A549 (cell line): ENCODE measurements around the gene ARHGEF19.

Experiments used
- BHLHE40 ChIP-seq: IDR thresholded peaks from 2 replicates; pipeline ENCODE4 v1.6.1; 2012; ENCODE audit warnings: low read depth, low read length, inconsistent platforms
- CBX8 ChIP-seq: fragments of 200-600 bp; sonication (generic); IDR thresholded peaks from 2 replicates; pipeline ENCODE4 v1.6.1; 2016
- EP300 ChIP-seq, 2 experiments: fragments of >200 bp; sonication (Bioruptor Twin); formaldehyde crosslinking; IDR thresholded peaks; 2 replicates in 1 of 2; 3 replicates in 1 of 2; pipeline ENCODE4 v1.6.1; 2016 to 2017
- MYC ChIP-seq: IDR thresholded peaks from 2 replicates; pipeline ENCODE4 v1.6.1; 2012; ENCODE audit warnings: mild to moderate bottlenecking, inconsistent platforms, low read length, improper control_type of control experiment, borderline replicate concordance
- PHF8 ChIP-seq: fragments of 200-600 bp; sonication (generic); IDR thresholded peaks from 2 replicates; pipeline ENCODE4 v1.6.1; 2016; ENCODE audit warnings: low read depth, mild to moderate bottlenecking, antibody characterized with exemption, moderate library complexity, borderline replicate concordance
- POLR2A ChIP-seq: IDR thresholded peaks from 2 replicates; pipeline ENCODE4 v1.6.1; 2012; ENCODE audit warnings: mild to moderate bottlenecking, low read length
- SMC3 ChIP-seq: fragments of >200 bp; sonication (Bioruptor Twin); formaldehyde crosslinking; IDR thresholded peaks from 3 replicates; pipeline ENCODE4 v1.6.1; 2018; ENCODE audit warnings: inconsistent platforms
- TF ChIP-seq, protein P1 (sequence below): fragments of >200 bp; sonication (Bioruptor Twin); formaldehyde crosslinking; IDR thresholded peaks from 3 replicates; pipeline ENCODE4 v1.5.1; 2016
- TF ChIP-seq, protein P2 (sequence below): fragments of 200-600 bp; sonication (generic); IDR thresholded peaks from 2 replicates; pipeline ENCODE4 v1.6.1; 2016; ENCODE audit warnings: antibody characterized with exemption, mild to moderate bottlenecking, moderate library complexity
- TF ChIP-seq, protein P3 (sequence below): fragments of 250-450 bp; sonication (Bioruptor Pico); IDR thresholded peaks from 2 replicates; pipeline ENCODE4 v1.5.0; 2021; ENCODE audit warnings: mild to moderate bottlenecking, moderate library complexity, borderline replicate concordance

DNA sequence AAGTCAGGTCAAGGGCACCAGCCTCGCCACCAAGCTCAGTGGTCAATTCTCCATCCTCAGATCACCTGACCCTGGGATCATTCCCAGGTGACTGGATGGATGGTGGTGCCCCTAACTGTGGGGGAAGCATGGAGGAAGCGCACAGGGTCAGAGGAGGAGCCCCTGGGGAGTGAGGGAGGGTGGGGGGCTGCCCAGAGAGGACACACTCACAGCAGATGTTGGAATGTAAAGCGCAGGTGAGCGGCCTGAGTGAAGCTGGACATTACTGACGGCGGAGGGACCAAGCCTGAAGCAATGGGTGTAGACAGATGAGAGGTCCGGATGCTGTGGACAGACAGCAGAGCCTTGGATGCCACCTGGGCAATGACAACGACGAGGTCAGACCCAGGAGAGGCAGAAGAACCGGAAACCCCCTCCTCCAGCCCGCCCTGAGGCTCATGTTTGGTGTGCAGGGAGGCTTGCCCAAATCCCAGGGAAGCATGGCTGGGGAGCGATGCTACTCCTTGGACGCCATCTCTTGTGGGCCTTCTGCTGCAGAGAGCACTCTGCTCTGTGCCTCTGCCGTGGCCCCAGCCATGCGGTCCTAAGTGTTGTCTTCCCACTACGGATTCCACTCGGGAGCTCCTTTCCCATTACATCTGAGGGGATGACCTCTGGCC, 30.2 kb upstream of the ARHGEF19 start:
- TF ChIP-seq, protein P1, sequence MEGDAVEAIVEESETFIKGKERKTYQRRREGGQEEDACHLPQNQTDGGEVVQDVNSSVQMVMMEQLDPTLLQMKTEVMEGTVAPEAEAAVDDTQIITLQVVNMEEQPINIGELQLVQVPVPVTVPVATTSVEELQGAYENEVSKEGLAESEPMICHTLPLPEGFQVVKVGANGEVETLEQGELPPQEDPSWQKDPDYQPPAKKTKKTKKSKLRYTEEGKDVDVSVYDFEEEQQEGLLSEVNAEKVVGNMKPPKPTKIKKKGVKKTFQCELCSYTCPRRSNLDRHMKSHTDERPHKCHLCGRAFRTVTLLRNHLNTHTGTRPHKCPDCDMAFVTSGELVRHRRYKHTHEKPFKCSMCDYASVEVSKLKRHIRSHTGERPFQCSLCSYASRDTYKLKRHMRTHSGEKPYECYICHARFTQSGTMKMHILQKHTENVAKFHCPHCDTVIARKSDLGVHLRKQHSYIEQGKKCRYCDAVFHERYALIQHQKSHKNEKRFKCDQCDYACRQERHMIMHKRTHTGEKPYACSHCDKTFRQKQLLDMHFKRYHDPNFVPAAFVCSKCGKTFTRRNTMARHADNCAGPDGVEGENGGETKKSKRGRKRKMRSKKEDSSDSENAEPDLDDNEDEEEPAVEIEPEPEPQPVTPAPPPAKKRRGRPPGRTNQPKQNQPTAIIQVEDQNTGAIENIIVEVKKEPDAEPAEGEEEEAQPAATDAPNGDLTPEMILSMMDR = no peak
- no peak for TF ChIP-seq POLR2A
- TF ChIP-seq SMC3 = no peak
- no peak for TF ChIP-seq EP300 (IDR thresholded peaks at IDR 0.05)
- TF ChIP-seq, protein P2, sequence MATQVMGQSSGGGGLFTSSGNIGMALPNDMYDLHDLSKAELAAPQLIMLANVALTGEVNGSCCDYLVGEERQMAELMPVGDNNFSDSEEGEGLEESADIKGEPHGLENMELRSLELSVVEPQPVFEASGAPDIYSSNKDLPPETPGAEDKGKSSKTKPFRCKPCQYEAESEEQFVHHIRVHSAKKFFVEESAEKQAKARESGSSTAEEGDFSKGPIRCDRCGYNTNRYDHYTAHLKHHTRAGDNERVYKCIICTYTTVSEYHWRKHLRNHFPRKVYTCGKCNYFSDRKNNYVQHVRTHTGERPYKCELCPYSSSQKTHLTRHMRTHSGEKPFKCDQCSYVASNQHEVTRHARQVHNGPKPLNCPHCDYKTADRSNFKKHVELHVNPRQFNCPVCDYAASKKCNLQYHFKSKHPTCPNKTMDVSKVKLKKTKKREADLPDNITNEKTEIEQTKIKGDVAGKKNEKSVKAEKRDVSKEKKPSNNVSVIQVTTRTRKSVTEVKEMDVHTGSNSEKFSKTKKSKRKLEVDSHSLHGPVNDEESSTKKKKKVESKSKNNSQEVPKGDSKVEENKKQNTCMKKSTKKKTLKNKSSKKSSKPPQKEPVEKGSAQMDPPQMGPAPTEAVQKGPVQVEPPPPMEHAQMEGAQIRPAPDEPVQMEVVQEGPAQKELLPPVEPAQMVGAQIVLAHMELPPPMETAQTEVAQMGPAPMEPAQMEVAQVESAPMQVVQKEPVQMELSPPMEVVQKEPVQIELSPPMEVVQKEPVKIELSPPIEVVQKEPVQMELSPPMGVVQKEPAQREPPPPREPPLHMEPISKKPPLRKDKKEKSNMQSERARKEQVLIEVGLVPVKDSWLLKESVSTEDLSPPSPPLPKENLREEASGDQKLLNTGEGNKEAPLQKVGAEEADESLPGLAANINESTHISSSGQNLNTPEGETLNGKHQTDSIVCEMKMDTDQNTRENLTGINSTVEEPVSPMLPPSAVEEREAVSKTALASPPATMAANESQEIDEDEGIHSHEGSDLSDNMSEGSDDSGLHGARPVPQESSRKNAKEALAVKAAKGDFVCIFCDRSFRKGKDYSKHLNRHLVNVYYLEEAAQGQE = no peak
- no peak for TF ChIP-seq PHF8
- TF ChIP-seq, protein P3, sequence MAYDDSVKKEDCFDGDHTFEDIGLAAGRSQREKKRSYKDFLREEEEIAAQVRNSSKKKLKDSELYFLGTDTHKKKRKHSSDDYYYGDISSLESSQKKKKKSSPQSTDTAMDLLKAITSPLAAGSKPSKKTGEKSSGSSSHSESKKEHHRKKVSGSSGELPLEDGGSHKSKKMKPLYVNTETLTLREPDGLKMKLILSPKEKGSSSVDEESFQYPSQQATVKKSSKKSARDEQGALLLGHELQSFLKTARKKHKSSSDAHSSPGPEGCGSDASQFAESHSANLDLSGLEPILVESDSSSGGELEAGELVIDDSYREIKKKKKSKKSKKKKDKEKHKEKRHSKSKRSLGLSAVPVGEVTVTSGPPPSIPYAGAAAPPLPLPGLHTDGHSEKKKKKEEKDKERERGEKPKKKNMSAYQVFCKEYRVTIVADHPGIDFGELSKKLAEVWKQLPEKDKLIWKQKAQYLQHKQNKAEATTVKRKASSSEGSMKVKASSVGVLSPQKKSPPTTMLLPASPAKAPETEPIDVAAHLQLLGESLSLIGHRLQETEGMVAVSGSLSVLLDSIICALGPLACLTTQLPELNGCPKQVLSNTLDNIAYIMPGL (CRISPR knock-in tag) = no peak
- no peak for TF ChIP-seq CBX8
- TF ChIP-seq BHLHE40 = no peak
- no peak for TF ChIP-seq MYC
